OCI-LY7 (cell line): Measurements from ENCODE around the gene DNMT3B.

Experiments
- CTCF ChIP-seq: fragments of 200-600 bp; sonication (generic); conservative IDR thresholded peaks from 2 replicates; pipeline ENCODE4 v1.5.1; 2014; ENCODE audit warnings: mild to moderate bottlenecking, antibody characterized with exemption, low read length, moderate library complexity, mixed read lengths
- EZH2phosphoT487 ChIP-seq: fragments of 200-600 bp; sonication (generic); IDR thresholded peaks from 2 replicates; pipeline ENCODE4 v1.6.1; 2018; ENCODE audit warnings: low read depth, borderline replicate concordance, mild to moderate bottlenecking, mixed run types, antibody characterized with exemption, low read length, moderate library complexity, mixed read lengths

- TF ChIP-seq CTCF (no peak), EZH2phosphoT487 (no peak)
Observed at GRCh38 chr20:32756156-32756555, 6.0 kb upstream of the DNMT3B start.
